ENCODE measurements around the gene GRID1.

Gene GRID1

DNA sequence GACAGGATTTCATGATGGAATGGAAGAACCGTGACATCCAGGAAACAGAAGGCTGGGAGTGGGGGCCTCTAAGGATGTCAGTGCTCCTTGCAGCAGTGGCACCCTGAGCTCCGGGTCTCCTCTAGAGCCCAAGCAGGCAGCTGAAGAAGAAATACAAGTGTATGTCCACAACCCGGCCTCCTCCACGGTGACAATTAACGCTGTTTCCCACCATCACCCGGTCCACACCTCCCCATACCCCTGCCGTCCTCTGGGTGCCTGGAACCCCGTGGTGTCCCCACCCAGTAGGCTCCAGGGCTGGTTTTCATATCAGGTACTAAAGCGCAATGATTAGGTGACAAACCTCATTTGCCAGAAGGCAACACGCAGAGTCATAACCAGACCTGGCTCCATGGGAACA is 30.3 kb downstream of the GRID1 start:
- Histone ChIP-seq H2AFZ (ENCODE audit: low read length) (no peak overlapping the region), H3K4me2 (ENCODE audit: low read depth, low read length) (no peak overlapping the region), H3K79me2 (ENCODE audit: low read length) (no peaks in the 10 kb centered on the region), H3K27me3 (replicated peaks; ENCODE audit: insufficient read depth, low read length) (no peaks in the 10 kb centered on the region), H4K20me1 (ENCODE audit: insufficient read depth, low read length) (no peaks in the 10 kb centered on the region), H3K4me1 (ENCODE audit: low read length) (no peaks in the 10 kb centered on the region), H3F3A (ENCODE audit: insufficient read depth, low read length) (no peaks in the 10 kb centered on the region), H3K9me3 (replicated peaks; ENCODE audit: insufficient read depth, low read length) (no peaks in the 10 kb centered on the region), H3K9ac (ENCODE audit: low read length) (no peak overlapping the region), H3K9me2 (replicated peaks; ENCODE audit: insufficient read depth, low read length) (no peaks in the 10 kb centered on the region), H3K36me3 (replicated peaks; ENCODE audit: insufficient read depth, low read length) (no peaks in the 10 kb centered on the region), H3K4me3 (ENCODE audit: low read length) (no peak overlapping the region), H3K27ac (ENCODE audit: low read length) (no peak overlapping the region)
- TF ChIP-seq EZH2 (optimal IDR thresholded peaks at IDR 0.05; ENCODE audit: low read depth, low read length) = no peak
- DNase-seq = no peak

DNA sequence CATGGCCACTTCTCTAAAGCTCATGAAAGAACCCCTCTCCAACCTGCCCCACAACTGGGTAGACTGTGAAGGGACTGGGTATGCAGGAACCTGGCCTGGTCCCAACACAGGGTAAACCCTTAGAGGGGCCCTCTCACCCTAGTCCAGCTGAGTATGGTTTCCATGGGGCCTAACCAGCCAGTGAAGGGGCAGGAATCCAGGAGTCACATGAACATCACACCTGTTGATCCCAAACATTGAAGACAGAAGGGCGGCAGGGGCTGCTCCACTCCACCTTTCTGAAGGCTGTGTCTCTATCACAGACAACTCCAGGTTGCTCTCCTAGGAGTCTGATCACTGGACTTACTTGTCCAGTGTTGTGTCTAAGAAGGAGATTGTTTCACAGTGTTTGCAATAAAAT is 30.8 kb downstream of the GRID1 start:
- H3K79me2 ChIP-seq (ENCODE audit: low read length) = no peaks in the 10 kb centered on the region
- H3K27ac ChIP-seq (ENCODE audit: low read length) = no peak overlapping the region

DNA sequence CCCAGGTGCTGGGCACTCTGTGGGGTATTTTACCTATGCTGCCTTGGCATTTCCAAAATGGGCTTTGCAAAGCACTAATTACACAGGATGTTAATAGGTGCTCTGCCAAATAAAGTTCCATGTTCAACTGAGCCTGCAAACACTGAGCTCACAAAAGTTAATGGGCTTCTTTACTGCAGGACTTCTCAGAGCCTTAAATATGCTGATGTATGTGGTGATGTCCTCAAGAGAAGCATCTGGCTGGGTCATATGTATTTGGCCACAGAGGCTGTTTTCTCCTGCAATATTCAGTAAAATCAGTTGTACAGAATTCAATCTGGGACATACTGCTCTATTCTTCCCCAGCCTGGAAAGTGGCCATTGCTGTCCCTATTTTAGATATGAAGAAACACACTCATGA is 31.3 kb downstream of the GRID1 start:
- no peak for DNase-seq
- H3K36me3 ChIP-seq (replicated peaks; ENCODE audit: insufficient read depth, low read length) = no peaks in the 10 kb centered on the region
- no peak for TF ChIP-seq EZH2phosphoT487 (IDR thresholded peaks at IDR 0.05; ENCODE audit: low read length)
- TF ChIP-seq, protein P1, sequence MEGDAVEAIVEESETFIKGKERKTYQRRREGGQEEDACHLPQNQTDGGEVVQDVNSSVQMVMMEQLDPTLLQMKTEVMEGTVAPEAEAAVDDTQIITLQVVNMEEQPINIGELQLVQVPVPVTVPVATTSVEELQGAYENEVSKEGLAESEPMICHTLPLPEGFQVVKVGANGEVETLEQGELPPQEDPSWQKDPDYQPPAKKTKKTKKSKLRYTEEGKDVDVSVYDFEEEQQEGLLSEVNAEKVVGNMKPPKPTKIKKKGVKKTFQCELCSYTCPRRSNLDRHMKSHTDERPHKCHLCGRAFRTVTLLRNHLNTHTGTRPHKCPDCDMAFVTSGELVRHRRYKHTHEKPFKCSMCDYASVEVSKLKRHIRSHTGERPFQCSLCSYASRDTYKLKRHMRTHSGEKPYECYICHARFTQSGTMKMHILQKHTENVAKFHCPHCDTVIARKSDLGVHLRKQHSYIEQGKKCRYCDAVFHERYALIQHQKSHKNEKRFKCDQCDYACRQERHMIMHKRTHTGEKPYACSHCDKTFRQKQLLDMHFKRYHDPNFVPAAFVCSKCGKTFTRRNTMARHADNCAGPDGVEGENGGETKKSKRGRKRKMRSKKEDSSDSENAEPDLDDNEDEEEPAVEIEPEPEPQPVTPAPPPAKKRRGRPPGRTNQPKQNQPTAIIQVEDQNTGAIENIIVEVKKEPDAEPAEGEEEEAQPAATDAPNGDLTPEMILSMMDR (IDR thresholded peaks at IDR 0.05; ENCODE audit: low read length) = no peak
- TF ChIP-seq EZH2 (optimal IDR thresholded peaks at IDR 0.05; ENCODE audit: low read depth, low read length) = no peak

More for the DNA sequence above, 30.8 kb downstream of the GRID1 start:
- Histone ChIP-seq H4K20me1 (ENCODE audit: insufficient read depth, low read length) (no peaks in the 10 kb centered on the region), H3K36me3 (replicated peaks; ENCODE audit: insufficient read depth, low read length) (no peaks in the 10 kb centered on the region), H3K9me2 (replicated peaks; ENCODE audit: insufficient read depth, low read length) (no peaks in the 10 kb centered on the region), H3K4me3 (ENCODE audit: low read length) (no peak overlapping the region), H3K9ac (ENCODE audit: low read length) (no peak overlapping the region), H3K4me2 (ENCODE audit: low read depth, low read length) (no peak overlapping the region), H2AFZ (ENCODE audit: low read length) (no peak overlapping the region), H3K27me3 (replicated peaks; ENCODE audit: insufficient read depth, low read length) (no peaks in the 10 kb centered on the region), H3K9me3 (replicated peaks; ENCODE audit: insufficient read depth, low read length) (no peaks in the 10 kb centered on the region), H3F3A (ENCODE audit: insufficient read depth, low read length) (no peaks in the 10 kb centered on the region), H3K4me1 (ENCODE audit: low read length) (no peaks in the 10 kb centered on the region)
- no peak for DNase-seq
- TF ChIP-seq EZH2 (optimal IDR thresholded peaks at IDR 0.05; ENCODE audit: low read depth, low read length) = no peak
- TF ChIP-seq EZH2phosphoT487 (IDR thresholded peaks at IDR 0.05; ENCODE audit: low read length) = no peak
- TF ChIP-seq, protein P1 (IDR thresholded peaks at IDR 0.05; ENCODE audit: low read length) = no peak

DNA sequence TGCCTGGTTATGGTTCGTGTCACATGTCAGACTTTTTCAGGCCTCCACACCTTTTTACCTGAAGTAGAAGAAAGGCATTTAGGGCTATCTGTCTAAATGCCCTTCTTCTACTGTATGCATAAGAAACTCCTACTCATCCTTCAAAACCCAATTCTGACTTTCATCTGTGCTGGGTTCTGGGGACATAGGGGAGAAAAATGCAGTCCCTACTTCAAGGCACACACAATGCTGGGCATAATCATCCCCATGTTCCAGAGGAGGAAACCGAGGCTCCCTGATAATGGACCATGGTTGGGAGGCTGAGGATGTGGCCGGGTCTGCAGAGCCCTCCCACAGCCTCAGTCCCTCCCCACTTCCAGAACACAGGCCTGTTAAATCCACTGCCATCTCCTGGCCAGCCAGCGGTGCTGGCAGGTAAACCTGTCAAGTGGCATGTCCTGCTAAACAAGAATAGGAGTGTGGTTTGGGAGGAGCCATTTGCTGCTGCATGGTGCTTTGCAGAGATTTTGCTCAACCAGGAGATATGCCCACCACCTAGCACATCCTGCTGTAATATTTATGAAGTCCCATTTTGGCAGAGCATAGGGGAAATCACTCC is 32.0 kb downstream of the GRID1 start:
- DNase-seq = no peak
- Histone ChIP-seq H3K4me1 (ENCODE audit: low read length) (no peaks in the 10 kb centered on the region), H3K36me3 (replicated peaks; ENCODE audit: insufficient read depth, low read length) (no peaks in the 10 kb centered on the region), H3K27ac (ENCODE audit: low read length) (no peak overlapping the region), H3K79me2 (ENCODE audit: low read length) (no peaks in the 10 kb centered on the region), H3K4me2 (ENCODE audit: low read depth, low read length) (no peak overlapping the region), H4K20me1 (ENCODE audit: insufficient read depth, low read length) (no peaks in the 10 kb centered on the region), H3F3A (ENCODE audit: insufficient read depth, low read length) (no peaks in the 10 kb centered on the region), H2AFZ (ENCODE audit: low read length) (no peak overlapping the region), H3K9ac (ENCODE audit: low read length) (no peak overlapping the region), H3K9me3 (replicated peaks; ENCODE audit: insufficient read depth, low read length) (no peaks in the 10 kb centered on the region), H3K4me3 (ENCODE audit: low read length) (no peak overlapping the region), H3K27me3 (replicated peaks; ENCODE audit: insufficient read depth, low read length) (no peaks in the 10 kb centered on the region), H3K9me2 (replicated peaks; ENCODE audit: insufficient read depth, low read length) (no peaks in the 10 kb centered on the region)
- TF ChIP-seq EZH2phosphoT487 (IDR thresholded peaks at IDR 0.05; ENCODE audit: low read length) = no peak
- TF ChIP-seq, protein P1 (IDR thresholded peaks at IDR 0.05; ENCODE audit: low read length) = no peak
- no peak for TF ChIP-seq EZH2 (optimal IDR thresholded peaks at IDR 0.05; ENCODE audit: low read depth, low read length)

More for the DNA sequence above, 31.3 kb downstream of the GRID1 start:
- H3K9ac ChIP-seq (ENCODE audit: low read length) = no peak overlapping the region
- no peak overlapping the region for H3K4me3 ChIP-seq (ENCODE audit: low read length)
- H3K4me2 ChIP-seq (ENCODE audit: low read depth, low read length) = no peak overlapping the region
- no peak overlapping the region for H3K27ac ChIP-seq (ENCODE audit: low read length)
- no peak overlapping the region for H2AFZ ChIP-seq (ENCODE audit: low read length)
- H3K79me2 ChIP-seq (ENCODE audit: low read length) = no peaks in the 10 kb centered on the region
- H3K27me3 ChIP-seq (replicated peaks; ENCODE audit: insufficient read depth, low read length) = no peaks in the 10 kb centered on the region
- no peaks in the 10 kb centered on the region for H3K4me1 ChIP-seq (ENCODE audit: low read length)
- H3F3A ChIP-seq (ENCODE audit: insufficient read depth, low read length) = no peaks in the 10 kb centered on the region
- no peaks in the 10 kb centered on the region for H3K9me2 ChIP-seq (replicated peaks; ENCODE audit: insufficient read depth, low read length)
- H4K20me1 ChIP-seq (ENCODE audit: insufficient read depth, low read length) = no peaks in the 10 kb centered on the region
- no peaks in the 10 kb centered on the region for H3K9me3 ChIP-seq (replicated peaks; ENCODE audit: insufficient read depth, low read length)
